ENCODE data around the gene AQP12B.

The AQP12B gene

DNA sequence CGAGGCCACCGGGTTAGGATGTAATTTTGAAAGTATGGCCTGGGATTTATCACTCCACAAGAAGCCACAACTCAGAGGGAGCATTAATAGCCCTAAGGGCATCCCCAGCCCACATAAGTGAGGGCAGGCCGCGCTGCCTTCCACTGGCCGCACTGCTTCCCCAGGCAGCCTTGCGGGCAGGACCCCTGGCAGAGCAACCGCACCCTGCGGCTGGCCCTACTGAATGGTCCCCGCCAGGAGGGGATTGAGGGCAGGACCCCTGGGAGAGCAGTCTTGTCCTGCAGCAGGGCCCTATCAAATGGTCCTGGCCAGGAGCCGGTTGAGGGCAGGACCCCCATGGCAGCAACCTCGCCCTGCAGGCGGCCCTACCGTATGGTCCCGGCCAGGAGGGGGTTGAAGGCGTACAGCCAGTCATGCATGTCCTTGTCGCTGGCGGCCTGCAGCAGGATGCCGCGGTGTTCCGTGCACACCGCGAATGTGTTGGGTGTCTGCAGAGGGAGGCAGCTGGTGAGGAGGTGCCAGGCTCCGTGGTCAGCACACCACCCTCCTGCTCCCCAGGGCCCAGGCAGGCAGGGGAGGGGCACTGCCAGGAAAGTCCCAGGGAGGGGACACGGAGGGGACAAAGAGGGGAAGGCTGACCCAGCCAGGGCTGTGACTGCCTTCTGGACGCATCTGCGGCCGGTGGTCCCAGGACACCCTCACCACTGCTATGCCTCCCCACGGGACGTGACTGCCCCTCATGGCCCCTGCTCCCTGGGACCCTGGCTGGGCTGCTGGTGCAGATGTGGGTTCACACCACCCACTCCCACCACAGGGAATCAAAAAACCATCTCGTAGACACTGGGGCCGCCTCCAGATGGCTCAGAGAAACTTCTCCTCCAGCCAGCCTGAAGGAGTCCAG, 35.2 kb upstream of the AQP12B start:
- no peak for DNase-seq

DNA sequence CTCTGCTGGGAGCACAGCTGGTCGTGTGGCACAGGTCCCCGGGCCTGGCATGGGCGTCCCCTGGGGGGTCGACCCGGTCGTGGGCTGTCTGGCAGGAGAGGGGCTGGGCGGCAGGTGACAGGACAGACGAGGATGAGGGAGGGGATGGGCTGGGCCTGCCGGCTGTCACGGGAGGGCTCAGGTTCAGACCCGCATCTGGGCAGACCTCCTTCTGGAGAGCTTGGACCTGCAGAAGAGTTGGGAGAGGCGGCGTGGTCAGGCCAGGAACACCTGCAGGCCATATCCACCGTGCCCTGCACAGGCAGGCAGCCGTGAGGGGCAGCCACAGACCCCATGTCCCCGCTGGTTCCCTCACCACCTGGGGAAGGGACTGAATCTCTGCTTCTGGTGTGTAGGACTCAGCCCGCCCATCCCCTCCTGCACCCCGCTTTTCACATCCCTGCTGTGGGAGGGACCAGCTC, 34.5 kb upstream of the AQP12B start:
- DNase-seq: no peak

DNA sequence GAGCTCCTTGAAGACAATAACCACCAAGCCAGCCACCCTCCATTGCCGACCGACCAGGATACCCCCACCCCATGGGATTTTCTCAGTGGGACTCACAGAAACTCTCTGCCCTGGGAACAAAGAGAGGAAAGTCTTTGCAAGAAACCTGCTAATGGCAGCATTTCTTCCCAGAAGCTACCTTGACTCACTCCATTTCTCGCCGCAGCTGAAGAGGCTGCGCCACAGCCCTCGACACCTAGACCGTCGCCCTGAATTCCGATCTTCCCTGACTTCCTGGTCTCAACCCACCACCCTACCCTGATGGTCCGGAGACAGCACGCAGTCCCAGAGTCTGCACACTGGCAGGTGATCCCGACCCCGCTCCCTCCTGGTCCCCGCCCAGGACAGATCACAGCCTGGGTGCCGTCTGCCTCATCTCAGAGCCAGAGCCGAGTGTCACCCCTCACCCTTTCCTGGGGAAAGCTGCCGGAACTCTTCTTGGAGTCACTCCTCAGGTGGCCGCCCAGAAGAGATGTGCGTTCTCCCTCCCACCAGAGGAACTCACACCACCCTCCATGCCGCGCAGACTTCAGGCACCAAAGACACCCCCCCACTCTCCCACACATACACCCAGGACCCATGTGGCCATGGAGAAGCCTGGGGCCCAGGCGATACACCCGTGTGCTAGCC, 33.6 kb upstream of the AQP12B start:
- no peak for DNase-seq

DNA sequence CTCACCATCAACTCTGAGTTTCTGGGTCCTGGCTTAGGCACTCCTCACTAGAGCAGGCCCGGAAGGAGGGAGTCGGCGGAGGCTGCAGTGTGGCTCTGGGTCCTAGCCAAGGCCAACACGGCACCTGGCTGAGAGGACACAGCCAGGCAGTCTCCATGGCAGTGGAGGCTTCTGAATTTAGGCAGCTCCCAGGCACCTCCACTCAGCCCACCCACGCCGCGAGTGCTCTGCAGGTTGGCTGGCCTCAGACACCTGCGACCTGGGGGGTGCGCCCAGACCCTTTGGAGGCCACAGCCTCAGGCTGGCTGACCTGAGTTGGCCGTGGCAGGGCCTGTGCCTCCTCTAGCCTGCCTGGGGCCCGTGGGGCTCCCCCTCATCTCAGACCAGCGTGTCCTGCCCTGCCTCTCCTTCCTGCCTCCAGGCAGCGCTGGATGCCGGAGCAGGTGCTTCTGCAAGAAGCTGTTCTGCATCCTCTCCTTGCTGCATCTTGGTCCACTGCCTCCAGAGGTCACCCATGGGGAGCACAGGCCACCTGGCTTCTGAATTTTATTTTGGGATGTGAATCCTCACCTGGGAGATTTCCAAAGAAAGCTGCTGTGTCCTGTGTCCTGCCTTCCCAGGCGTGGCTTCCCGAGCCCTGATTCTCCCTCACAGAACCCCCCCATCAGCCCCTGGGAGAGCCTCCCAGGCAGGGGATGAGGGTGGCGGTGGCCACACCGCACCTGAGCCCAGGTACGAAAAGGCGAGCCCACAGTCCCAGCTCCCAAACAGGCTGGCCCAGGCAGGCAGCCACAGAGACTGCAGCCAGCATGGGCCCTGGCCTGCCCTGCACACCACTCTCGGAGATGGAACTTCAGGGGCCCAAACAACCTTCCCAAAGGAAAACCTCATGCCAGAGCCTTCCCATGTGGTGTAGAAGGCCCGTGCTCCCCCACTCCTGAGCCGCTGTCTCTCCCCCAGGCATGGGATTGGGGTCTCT, 32.4 kb upstream of the AQP12B start:
- DNase-seq: no peak

DNA sequence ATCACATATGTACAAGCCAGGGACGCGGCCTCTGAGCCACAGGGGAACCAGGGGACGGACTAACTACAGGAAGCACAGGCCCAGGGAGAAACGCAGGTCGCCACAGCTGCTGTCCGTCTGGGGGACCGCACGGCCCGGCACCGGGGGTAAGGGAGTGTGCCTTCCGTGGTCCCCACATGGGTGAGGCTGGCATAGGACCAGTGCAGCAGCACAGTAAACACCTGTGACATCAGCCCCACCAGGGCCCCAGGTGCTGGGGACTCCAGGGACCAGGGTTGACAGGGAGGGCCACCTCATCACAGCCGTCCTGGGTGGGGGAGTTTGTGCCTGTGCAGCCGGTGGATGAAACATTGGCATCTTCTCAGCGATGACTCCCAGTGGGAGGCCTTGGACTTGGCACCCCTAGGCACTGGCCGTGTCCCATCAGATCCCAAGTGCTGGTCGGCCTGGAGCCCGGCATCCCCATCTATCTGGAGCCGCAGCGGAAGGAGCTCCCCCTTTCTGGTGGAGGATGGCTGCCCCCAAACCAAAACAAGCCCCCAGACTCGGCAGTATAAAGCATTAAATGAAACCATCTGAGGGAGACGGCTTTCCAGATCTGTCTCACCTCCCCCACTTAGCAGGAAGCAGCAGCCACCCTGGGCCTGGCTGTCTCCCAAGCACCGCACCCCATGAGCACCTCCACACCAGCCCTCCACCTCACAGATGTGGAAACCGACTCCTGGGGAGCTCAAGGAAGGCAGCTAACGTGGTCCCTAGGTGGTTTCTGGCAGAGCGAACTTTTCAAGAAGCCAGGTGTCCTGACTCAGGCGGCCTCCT, 31.5 kb upstream of the AQP12B start:
- DNase-seq: no peak

DNA sequence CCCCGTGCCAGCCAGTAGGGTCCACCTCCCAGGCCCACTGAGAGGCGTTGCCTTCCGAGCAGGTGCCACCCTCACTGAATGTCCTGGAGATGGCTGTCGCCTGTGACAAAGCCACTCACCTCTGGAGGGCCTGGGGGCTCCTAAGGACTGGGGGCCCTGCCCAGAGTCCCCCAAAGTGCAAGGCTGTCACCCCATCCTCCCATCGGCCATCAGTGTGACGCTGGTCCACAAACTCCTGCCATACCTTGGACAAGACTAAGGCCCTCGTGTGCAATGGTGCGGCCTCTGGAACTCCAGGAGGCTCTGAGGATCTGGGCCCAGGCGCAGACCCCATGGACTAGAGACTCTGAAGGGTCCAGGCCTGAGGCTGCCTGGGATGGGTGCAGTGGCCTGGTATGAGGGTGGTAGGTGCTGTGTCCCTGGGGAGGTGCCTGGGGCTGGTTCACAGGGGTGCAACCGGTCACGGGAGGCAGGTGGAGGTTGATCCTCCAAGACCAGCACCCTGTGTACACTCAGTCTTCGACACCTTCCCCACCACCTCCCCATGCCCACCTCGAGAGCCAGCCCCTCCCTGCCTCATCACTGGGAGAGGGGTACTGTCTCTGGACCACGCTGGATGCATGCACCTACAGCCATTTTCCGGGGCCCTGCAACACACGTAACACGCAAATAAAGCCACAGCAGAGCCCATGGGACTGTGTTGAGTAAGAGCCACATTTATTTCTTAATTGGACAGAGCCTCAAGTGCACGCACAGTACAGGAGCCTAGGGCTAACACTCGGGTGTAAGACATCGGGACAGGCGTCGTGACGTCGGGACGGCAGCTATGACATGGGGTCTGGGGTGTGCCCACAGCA, 30.6 kb upstream of the AQP12B start:
- DNase-seq: no peak

DNA sequence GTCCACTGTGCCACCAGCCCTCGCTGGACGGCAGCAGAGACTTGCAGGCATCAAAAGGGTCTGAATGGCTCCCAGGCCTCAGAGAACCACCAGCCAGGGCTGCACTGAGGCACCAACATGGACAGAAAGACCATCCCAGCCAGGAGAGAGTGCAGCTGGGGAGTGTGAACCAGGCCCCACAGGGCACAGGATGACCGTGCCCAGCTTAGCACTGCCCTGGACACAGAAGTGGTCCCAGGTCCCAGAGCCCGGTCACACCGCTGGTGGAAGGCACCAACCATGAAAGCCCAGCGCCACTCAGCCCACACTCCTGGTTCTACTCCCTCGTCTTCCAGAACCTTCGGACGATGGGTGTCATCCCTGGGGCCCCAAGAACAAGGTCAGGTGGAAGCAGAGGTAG, 29.4 kb upstream of the AQP12B start:
- no peak for DNase-seq

DNA sequence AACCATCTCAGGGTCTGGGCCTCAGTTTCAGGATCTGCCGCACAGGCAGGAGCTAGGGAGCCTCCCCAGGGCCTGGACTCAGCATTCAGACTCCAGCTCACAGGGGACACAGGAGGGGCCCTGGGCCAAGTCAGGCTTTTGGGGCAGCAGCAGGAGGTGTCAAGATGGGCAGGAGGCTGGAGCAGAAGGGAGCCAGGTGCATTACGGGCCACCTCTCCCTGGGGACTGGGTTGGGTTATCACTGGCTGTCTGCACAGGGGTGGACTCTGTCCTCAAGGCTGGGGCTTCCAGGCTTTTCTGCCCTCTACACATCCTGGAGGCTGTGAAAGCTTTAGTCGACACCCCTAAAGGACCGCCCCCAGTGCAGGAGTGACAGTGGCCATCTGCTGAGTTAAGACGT, 29.0 kb upstream of the AQP12B start:
- DNase-seq: no peak

DNA sequence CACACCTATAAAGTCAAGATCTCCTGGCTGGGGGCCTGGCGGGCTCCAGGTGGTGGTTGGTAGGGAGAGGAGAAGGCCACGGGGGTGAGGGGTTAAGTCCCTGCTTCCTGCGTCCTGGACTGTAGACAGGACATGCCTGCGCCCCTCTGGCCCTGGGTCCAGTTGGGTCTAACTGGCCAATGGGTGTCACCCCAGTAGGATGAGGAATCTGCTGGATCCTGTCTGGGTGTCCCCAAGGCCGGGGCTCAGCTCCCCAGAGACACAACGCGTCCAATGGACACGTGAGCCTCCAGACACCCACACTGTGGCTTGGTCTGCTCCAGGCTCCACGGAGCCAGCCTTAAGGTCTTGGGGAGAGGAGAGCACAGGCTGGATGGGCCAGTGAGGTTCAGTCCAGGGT, 28.6 kb upstream of the AQP12B start:
- DNase-seq: no peak

DNA sequence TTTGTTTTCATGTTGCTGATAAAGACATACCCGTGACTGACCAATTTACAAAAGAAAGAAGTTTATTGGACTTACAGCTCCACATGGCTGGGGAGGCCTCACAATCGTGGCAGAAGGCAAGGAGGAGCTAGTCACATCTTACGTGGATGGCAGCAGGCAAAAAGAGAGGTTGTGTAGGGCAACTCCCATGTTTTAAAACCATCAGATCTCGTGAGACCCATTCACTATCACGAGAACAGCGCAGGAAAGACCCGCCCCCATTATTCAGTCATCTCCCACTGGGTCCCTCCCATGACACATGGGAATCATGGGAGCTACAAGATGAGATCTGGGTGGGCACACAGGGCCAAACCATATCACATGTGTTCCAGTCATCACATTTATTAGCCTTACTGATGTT, 25.8 kb upstream of the AQP12B start:
- DNase-seq: no peak

DNA sequence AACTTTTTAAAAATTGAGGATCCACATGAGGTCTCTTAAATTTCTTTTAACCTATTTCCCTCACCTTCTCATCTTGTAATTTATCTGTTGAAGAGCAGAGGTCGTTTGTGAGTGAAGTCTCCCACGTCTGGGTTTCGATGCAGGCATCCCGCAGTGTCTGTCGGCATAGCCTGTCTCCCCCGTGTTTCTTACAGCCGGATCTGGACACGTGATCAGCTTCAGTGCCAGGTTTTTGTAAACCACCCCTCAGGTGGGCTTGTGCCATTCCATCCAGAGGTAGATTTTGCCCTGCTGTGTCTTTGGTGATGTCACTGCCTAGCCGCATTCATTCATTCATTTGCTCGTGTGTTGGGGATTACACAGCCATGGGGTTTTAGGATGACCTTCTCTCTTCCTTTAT, 25.1 kb upstream of the AQP12B start:
- no peak for DNase-seq

DNA sequence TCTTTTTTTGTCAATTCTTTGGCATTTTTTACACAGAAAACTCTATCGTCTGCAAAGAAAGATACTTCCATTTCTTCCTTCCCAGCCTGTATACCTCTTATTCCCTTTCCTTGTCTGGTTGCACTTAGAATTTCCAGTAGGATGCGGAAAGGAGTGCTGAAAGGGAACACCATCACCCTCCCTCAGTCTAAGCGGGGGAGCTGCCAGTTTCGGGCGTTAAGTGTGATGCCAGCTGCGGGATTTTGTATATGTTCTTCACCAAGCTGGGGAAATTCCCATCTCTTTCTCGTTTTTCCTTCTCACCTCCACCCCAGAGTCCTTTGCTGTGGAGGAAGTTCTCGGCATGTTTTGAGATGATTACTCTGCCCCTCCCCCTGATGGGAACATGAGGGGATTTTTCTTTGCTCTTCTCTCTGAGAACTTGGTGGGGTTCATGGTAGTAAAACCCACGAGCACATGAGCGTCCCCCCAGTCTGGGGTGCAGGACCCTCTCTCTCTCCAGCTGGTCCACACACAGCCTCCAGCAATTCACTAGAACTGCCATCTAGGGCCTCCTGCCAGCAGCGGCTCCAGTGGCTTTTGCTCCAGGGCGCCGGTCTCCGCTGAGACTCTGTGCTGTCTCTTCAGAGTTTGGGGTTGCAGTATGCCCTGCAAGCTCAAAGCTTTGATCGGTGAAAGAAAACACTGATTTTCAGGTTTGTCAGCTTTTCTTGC, 24.5 kb upstream of the AQP12B start:
- no peak for DNase-seq

DNA sequence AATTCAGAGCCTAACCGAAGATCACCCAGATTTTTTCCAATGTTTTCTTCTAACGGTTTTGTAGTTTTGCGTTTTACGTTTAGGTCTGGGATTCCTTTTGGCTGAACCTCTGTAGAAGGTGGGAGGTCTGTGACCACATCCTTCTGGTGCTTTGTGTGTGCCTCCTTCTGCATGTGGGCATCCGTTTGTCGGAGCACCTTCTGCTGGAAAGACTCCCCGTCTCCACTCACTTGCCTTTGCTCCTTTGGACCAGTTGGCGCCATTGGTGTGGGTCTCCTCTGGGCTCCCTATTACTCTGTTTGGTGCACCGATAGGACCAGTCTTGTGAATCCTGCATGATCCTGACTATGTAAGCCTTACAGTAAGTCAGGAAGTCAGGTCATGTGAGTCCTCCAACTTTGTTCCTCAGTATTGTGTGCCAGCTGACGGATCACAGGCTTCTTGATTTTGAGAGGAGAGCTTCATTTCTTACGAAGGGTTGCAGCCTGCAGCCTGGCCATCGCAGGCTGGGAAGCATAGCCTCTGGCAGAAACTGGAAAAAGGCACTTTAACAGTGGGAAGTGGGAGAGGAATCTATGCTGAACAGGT, 22.6 kb upstream of the AQP12B start:
- DNase-seq: peak; percentile 35

DNA sequence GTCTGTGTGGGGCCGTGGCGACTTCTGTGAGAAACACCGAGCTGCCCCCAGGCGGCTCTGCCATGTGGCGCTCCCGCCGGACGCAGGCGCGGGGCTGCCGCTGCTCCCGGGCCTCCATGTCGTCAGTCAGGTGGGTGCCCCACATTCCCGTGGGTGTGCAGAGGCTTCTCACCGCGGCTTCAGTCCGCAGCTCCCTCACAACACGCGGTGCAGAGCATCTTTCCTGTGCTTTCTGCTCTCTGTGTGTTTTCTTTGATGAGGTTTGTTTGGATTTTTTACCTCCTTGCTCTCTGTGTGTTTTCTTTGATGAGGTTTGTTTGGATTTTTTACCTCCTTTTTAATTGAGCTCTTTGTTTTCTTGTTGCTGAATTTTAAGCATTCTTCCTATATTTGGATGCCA, 22.0 kb upstream of the AQP12B start:
- no peak for DNase-seq

DNA sequence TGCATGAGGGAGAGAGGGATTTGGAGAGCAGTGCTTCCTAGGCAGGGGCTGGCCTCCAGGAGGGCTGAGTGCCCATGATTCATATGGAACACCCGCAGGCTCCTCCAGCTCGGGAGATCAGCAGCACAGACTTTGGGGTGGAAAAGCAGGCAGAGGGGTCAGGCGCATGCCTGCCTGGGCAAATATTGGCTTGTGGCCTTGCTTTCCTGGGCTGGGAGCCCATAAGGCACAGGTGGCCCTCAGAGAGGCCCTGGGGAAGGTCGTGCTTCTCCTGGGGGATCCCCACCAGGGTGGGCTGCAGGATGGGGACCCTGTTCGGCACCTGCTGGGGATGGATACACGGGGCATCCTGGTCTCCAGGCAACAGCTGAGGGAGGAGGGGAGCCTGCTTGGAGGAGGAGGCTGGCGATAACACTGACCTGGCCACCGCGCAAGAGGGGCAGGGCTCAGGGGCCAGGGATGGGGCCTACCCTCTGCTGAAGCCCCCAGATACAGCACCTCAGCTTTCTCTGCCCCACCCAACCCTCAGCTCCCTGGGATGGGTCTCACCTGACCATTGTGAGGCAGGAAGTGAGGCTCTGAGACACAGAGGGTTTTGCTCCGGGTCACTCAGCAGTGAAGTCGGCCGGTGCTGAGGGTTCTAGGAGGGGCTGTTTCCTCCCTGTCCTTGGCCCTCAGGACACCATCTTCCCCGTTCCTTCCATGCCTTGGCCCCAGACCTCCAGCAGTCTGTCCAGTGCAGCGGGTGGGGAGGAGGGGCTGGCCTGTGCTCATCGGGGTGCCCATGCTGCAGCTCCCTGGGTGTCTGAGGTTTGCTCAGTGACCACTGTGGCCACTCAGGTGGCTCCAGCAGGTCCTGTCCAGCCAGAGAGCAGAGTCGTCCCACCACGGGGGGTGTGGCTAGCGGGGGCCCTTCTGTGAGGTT, 21.0 kb upstream of the AQP12B start:
- DNase-seq: no peak

DNA sequence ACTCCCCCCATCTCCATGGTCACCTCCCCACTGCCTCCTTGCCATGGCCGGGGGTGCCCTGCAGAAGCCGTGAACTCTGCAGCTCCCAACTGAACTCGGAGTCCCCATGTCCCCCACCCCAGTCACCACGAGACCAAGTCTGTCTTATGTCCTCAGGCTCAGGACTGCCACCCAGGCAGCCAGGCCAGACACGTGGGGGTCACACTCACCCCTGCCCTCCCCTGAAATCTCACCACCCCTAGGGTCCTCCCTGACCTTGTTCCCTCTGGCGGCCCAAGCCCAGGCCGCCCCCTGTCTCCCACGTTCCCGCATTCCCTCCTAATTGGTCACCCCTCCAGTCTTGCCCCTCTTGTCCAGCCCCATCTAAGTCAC, 19.9 kb upstream of the AQP12B start:
- no peak for DNase-seq

DNA sequence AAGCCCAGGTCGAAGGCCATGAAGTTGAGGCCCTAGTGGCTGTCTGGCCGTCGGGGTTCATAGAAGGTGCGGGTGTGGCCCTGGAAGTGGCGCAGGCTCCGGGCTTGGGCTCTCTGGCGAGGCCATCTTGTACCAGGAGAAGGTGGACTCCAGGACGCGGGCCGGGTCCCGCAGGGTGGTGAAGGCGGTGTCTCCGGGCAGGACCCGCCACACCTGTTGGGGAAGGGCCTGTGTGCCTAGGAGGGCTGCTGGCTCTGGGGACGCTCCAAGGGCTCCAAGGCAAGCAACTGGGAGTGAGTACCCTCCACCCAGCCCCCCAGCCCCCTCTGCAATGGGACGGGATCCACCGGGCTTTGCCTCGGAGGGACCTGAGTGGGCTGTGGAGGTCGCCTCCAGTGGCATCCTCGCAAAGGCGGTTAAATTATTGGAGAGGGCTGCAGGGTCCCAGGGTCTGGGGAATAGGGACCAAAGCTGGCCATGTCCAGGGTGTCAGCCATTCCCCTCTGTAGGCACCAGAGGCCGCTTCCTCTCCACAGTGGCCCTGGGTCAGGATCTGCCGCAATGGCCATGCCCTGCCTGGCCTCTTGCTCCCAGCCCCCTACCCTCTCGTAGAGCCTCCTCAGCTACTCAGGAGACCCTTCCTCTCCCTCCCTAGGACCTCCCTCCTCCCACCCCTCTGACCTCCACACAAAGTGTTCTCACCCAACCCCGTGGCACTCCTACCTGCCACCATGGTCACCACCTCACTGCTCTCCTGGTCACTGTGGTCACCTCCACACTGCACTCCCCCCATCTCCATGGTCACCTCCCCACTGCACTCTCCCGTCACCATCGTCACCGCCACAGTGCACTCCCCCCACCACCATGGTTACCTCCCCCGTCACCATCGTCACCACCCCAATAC, 19.3 kb upstream of the AQP12B start:
- DNase-seq: no peak

Measured in GDM1 (cell line).